Cardiac muscle cell (in vitro differentiated cells and primary cell): ENCODE measurements around the gene FNBP1L. TPM values are rescaled to one million over a fixed set of nuclear protein-coding genes. Genes with fewer than 3 reads are reported as not detected.
"Not testable (repeated sequence)": the region's sequence is repeated elsewhere in the genome, so short reads cannot be mapped to it uniquely, and the experiment has no call there.

Experiments
- DNase-seq, 2 donors: peaks; one replicate each; pipeline versions ENCODE4 v3.0.0 to v3.0.0-alpha.2; 2010 to 2017; ENCODE audit warnings: low read depth in 1 of 2, low spot score in 1 of 2
- H3K27ac ChIP-seq: fragments of 200-600 bp; sonication (generic); 2 replicates; pipeline ENCODE4 v1.5.1; 2016
- H3K27me3 ChIP-seq: fragments of 200-600 bp; sonication (generic); 2 replicates; pipeline ENCODE4 v1.6.0; 2016; ENCODE audit warnings: control low read depth
- H3K36me3 ChIP-seq: fragments of 200-600 bp; sonication (generic); 2 replicates; pipeline ENCODE4 v1.5.1; 2016; ENCODE audit warnings: control low read depth
- H3K4me1 ChIP-seq: fragments of 200-600 bp; sonication (generic); 2 replicates; pipeline ENCODE4 v1.8.1; 2017; ENCODE audit warnings: low read depth, mild to moderate bottlenecking, mixed run types
- H3K4me3 ChIP-seq: fragments of 200-600 bp; sonication (generic); 2 replicates; pipeline ENCODE4 v1.5.1; 2016; ENCODE audit warnings: mild to moderate bottlenecking
- H3K9me3 ChIP-seq: fragments of 200-600 bp; sonication (generic); 2 replicates; pipeline ENCODE4 v1.5.1; 2017; ENCODE audit warnings: low read depth, mild to moderate bottlenecking, control low read depth
- polyA plus RNA-seq: library from polyadenylated mRNA; unstranded; fragments of >200 nt; fragmentation: Nextera tagmentation; extraction: Ambion mirVana; gene quantifications from 2 replicates; pipeline ENCODE4 v1.2.1, GENCODE V29; 2016
- total RNA-seq: library from RNA; depleted of rRNA; stranded (reverse); fragments of >200 nt; gene quantifications from 2 replicates; pipeline ENCODE4 v1.2.3, GENCODE V29; 2016
- TF ChIP-seq, protein P1 (sequence below): IDR thresholded peaks from 2 replicates; pipeline ENCODE4 v1.5.1; 2012; ENCODE audit warnings: low read depth, mild to moderate bottlenecking, low read length

FNBP1L gene
- total and polyA plus RNA-seq, 2 experiments from 2014 or later: 12.3 to 13.8 TPM

DNA sequence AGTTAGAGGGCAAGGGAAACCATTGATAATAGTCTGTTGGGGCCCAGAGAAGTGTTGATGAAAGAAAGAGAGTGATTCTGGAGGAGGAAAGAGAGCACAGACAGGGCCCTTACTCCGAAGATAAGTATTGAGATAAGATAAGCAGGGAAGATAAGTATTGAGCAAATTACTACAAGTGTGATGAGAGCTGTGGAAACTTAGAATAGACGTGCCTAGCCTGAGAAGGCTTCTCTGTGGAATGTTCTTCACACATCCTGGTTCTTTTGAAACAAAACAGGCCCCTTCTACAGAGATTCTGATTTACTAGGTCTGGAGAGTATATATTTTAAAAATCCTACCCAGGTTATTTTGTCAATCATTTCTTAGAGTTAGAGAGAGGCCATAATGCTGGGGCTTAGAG lies 26.4 kb downstream of the FNBP1L start:
- Histone ChIP-seq H3K9me3 (peaks cover 6% of the 10 kb centered on the region), H3K27me3 (peaks cover 26% of the 10 kb centered on the region), H3K36me3 (no peaks in the 10 kb centered on the region), H3K4me3 (no peak overlapping the region), H3K27ac (no peak overlapping the region), H3K4me1 (peaks cover 5% of the 10 kb centered on the region)
- TF ChIP-seq, protein P1, sequence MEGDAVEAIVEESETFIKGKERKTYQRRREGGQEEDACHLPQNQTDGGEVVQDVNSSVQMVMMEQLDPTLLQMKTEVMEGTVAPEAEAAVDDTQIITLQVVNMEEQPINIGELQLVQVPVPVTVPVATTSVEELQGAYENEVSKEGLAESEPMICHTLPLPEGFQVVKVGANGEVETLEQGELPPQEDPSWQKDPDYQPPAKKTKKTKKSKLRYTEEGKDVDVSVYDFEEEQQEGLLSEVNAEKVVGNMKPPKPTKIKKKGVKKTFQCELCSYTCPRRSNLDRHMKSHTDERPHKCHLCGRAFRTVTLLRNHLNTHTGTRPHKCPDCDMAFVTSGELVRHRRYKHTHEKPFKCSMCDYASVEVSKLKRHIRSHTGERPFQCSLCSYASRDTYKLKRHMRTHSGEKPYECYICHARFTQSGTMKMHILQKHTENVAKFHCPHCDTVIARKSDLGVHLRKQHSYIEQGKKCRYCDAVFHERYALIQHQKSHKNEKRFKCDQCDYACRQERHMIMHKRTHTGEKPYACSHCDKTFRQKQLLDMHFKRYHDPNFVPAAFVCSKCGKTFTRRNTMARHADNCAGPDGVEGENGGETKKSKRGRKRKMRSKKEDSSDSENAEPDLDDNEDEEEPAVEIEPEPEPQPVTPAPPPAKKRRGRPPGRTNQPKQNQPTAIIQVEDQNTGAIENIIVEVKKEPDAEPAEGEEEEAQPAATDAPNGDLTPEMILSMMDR: no peak
- DNase-seq: peak; percentile 34 to 62

GRCh38 chr1:93475681-93476080 lies 27.8 kb downstream of the FNBP1L start:
- peak in 1 of 2 donors; percentile 22 for DNase-seq
- Histone ChIP-seq H3K4me1 (peaks cover 5% of the 10 kb centered on the region), H3K36me3 (no peaks in the 10 kb centered on the region), H3K4me3 (no peak overlapping the region), H3K27ac (no peak overlapping the region), H3K27me3 (peaks cover 16% of the 10 kb centered on the region), H3K9me3 (peaks cover 6% of the 10 kb centered on the region)
- TF ChIP-seq, protein P1: no peak

DNA sequence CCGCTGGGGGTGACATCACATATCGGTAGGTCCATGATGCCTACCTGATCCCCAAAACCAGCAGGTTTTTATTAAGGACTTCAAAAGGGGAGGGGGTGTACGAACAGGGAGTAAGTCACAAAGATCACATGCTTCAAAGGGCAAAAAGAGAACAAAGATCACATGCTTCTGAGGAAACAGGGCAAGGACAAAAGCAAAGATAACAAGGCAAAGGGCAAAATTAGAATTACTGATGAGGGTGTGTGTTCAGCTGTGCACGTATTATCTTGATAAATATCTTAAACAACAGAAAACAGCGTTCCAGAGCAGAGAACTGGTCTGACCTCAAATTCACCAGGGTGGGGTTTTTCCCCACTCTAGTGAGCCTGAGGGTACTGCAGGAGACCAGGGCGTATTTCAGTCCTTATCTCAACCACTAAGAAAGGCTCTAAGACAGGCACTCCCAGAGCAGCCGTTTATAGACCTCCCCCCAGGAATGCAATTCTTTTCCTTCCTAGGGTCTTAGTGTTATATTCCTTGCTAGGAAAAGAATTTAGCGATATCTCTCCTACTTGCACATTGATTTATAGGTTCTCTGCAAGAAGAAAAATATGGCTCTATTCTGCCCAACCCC lies 31.3 kb downstream of the FNBP1L start:
- DNase-seq, H3K4me3 ChIP-seq, H3K36me3 ChIP-seq, H3K27me3 ChIP-seq, H3K9me3 ChIP-seq, H3K27ac ChIP-seq, H3K4me1 ChIP-seq: not testable (repeated sequence)

- not testable (repeated sequence) for DNase-seq, H3K4me3 ChIP-seq, H3K27ac ChIP-seq, H3K9me3 ChIP-seq, H3K36me3 ChIP-seq, H3K4me1 ChIP-seq
- H3K27me3 ChIP-seq: peaks cover 24% of the 10 kb centered on the region
These were observed 34.0 kb downstream of the FNBP1L start for GRCh38 chr1:93481899-93482298.

GRCh38 chr1:93483200-93483599 lies 35.3 kb downstream of the FNBP1L start:
- peak in 1 of 2 donors; percentile 24 for DNase-seq
- Histone ChIP-seq H3K4me3 (no peak overlapping the region), H3K27me3 (peaks cover 34% of the 10 kb centered on the region), H3K9me3 (no peaks in the 10 kb centered on the region), H3K27ac (no peak overlapping the region), H3K36me3 (no peaks in the 10 kb centered on the region), H3K4me1 (no peaks in the 10 kb centered on the region)
- TF ChIP-seq, protein P1: no peak

- Histone ChIP-seq H3K4me1 (no peaks in the 10 kb centered on the region), H3K27ac (no peak overlapping the region), H3K27me3 (peaks cover 38% of the 10 kb centered on the region)
These were observed 35.7 kb downstream of the FNBP1L start for GRCh38 chr1:93483606-93484005.

More at GRCh38 chr1:93483606-93484005, 35.7 kb downstream of the FNBP1L start:
- no peak for DNase-seq
- H3K9me3 ChIP-seq: no peaks in the 10 kb centered on the region
- H3K36me3 ChIP-seq: no peaks in the 10 kb centered on the region
- TF ChIP-seq, protein P1: no peak
- no peak overlapping the region for H3K4me3 ChIP-seq
